SU-DHL-6 (cell line): ENCODE measurements around the gene UBE2D1.

ENCODE experiments used
- H2AFZ ChIP-seq: fragments of 200-600 bp; sonication (generic); 2 replicates; pipeline ENCODE4 v1.6.1; 2014; ENCODE audit warnings: low read depth, mild to moderate bottlenecking, moderate library complexity, mixed read lengths, antibody characterized with exemption, low read length; ENCODE audit not compliant: severe bottlenecking
- H3F3A ChIP-seq: fragments of 200-600 bp; shearing (Covaris generic); 2 replicates; pipeline ENCODE4 v1.6.0; 2016; ENCODE audit warnings: antibody characterized with exemption, mild to moderate bottlenecking; ENCODE audit not compliant: insufficient read depth
- H3K27ac ChIP-seq: fragments of 200-600 bp; sonication (generic); 2 replicates; pipeline ENCODE4 v1.5.1; 2016; ENCODE audit warnings: low read depth, mild to moderate bottlenecking, low read length, moderate library complexity, mixed read lengths
- H3K27me3 ChIP-seq: fragments of 200-600 bp; sonication (generic), shearing (Covaris generic); 2 replicates; pipeline ENCODE4 v1.6.0; 2014; ENCODE audit warnings: mild to moderate bottlenecking, low read length
- H3K36me3 ChIP-seq: fragments of 200-600 bp; sonication (generic); 2 replicates; pipeline ENCODE4 v1.6.1; 2014; ENCODE audit warnings: mild to moderate bottlenecking, low read length, mixed read lengths
- H3K4me2 ChIP-seq: fragments of 300-600, 200-600 bp; shearing (Covaris generic), sonication (generic); 2 replicates; pipeline ENCODE4 v1.6.0; 2014; ENCODE audit warnings: low read length, low read depth, mild to moderate bottlenecking; ENCODE audit not compliant: poor library complexity, severe bottlenecking
- H3K4me3 ChIP-seq: fragments of 200-600 bp; sonication (generic); 2 replicates; pipeline ENCODE4 v1.5.1; 2014; ENCODE audit warnings: antibody characterized with exemption, low read length, mild to moderate bottlenecking, mixed read lengths; ENCODE audit not compliant: insufficient read depth, poor library complexity, severe bottlenecking
- H3K79me2 ChIP-seq: fragments of 200-600 bp; sonication (generic); 2 replicates; pipeline ENCODE4 v1.6.1; 2014; ENCODE audit warnings: mild to moderate bottlenecking, low read length, moderate library complexity; ENCODE audit not compliant: insufficient read depth
- H3K9ac ChIP-seq: fragments of 200-600 bp; sonication (generic); 2 replicates; pipeline ENCODE4 v1.7.0; 2014; ENCODE audit warnings: mild to moderate bottlenecking, low read length
- H3K9me2 ChIP-seq: fragments of 200-600 bp; sonication (generic); replicated peaks from 2 replicates; pipeline ENCODE4 v1.6.1; 2014; ENCODE audit warnings: low read length; ENCODE audit not compliant: insufficient read depth
- H3K9me3 ChIP-seq: fragments of 200-600 bp; sonication (generic); 2 replicates; pipeline ENCODE4 v1.6.1; 2014; ENCODE audit warnings: low read length, mixed read lengths; ENCODE audit not compliant: insufficient read depth
- H4K20me1 ChIP-seq: fragments of 200-600 bp; sonication (generic); 2 replicates; pipeline ENCODE4 v1.6.1; 2014; ENCODE audit warnings: low read depth, mild to moderate bottlenecking, antibody characterized with exemption, low read length, moderate library complexity, mixed read lengths
- CTCF ChIP-seq: fragments of 200-600 bp; sonication (generic); IDR thresholded peaks from one replicate; pipeline ENCODE4 v1.5.1; 2017; ENCODE audit warnings: antibody characterized with exemption, mild to moderate bottlenecking, low read length, moderate library complexity; ENCODE audit not compliant: insufficient read depth, poor library complexity, severe bottlenecking
- EZH2phosphoT487 ChIP-seq: fragments of 200-600 bp; sonication (generic), shearing (Covaris generic); conservative IDR thresholded peaks from 2 replicates; pipeline ENCODE4 v1.6.1; 2018; ENCODE audit warnings: mild to moderate bottlenecking, antibody characterized with exemption, low read length, moderate library complexity, mixed read lengths

Gene UBE2D1

GRCh38 chr10:58394471-58394870 is 59.7 kb downstream of the UBE2D1 start:
- H3K36me3 ChIP-seq, result peaks cover 59% of the 10 kb centered on the region

GRCh38 chr10:58396057-58396456 is 61.3 kb downstream of the UBE2D1 start:
- TF ChIP-seq CTCF, result no peak
- TF ChIP-seq EZH2phosphoT487, result no peak
- Histone ChIP-seq H3F3A (no peaks in the 10 kb centered on the region), H3K9ac (no peak overlapping the region), H4K20me1 (0 out of 2 replicates have a peak, but pooled peaks cover 3% of the 10 kb centered on the region), H3K9me2 (no peaks in the 10 kb centered on the region), H3K9me3 (no peaks in the 10 kb centered on the region), H3K36me3 (peaks cover 50% of the 10 kb centered on the region), H3K27ac (no peak overlapping the region), H2AFZ (no peak overlapping the region), H3K27me3 (no peaks in the 10 kb centered on the region), H3K4me3 (no peak overlapping the region), H3K79me2 (peaks cover 16% of the 10 kb centered on the region; the same call in 1 of the 2 replicates), H3K4me2 (no peak overlapping the region)

More at GRCh38 chr10:58394471-58394870, 59.7 kb downstream of the UBE2D1 start:
- Histone ChIP-seq H2AFZ (no peak overlapping the region), H3K27ac (no peak overlapping the region), H3K9ac (no peak overlapping the region), H3K9me2 (no peaks in the 10 kb centered on the region), H3K4me2 (no peak overlapping the region), H3K9me3 (no peaks in the 10 kb centered on the region), H4K20me1 (0 out of 2 replicates have a peak, but pooled peaks cover 3% of the 10 kb centered on the region), H3K79me2 (peaks cover 26% of the 10 kb centered on the region; the same call in 1 of the 2 replicates), H3F3A (no peaks in the 10 kb centered on the region), H3K4me3 (no peak overlapping the region), H3K27me3 (no peaks in the 10 kb centered on the region)
- TF ChIP-seq EZH2phosphoT487 (no peak), CTCF (no peak)

DNA sequence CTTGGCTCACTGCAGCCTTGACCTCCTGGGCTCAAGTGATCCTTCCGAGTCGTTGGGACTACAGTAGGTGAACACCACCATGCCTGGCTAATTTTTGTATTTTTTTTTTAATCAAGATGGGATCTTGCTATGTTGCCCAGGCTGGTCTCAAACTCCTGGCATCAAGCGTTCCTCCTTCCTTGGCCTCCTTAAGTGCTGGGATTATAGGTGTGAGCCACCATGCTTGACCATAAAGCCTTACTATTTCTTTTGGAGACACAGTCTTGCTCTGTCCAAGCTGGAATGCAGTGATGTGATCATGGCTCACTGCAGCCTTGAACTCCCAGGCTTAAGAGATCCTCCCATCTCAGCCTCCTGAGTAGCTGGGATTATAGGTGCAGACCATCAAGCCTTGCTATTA is 63.0 kb downstream of the UBE2D1 start:
- Histone ChIP-seq H2AFZ (no peak overlapping the region), H3K27me3 (no peaks in the 10 kb centered on the region), H3K4me2 (no peak overlapping the region), H3F3A (no peaks in the 10 kb centered on the region), H3K9me2 (no peaks in the 10 kb centered on the region), H4K20me1 (0 out of 2 replicates have a peak, but pooled peaks cover 3% of the 10 kb centered on the region), H3K9me3 (no peaks in the 10 kb centered on the region), H3K9ac (no peak overlapping the region), H3K79me2 (0 out of 2 replicates have a peak, but pooled peaks cover 3% of the 10 kb centered on the region), H3K4me3 (no peak overlapping the region), H3K27ac (no peak overlapping the region), H3K36me3 (peaks cover 39% of the 10 kb centered on the region)
- no peak for TF ChIP-seq EZH2phosphoT487
- TF ChIP-seq CTCF, result no peak
